ENCODE measurements around the gene DSP. TPM values are rescaled to one million over a fixed set of nuclear protein-coding genes. Genes with fewer than 3 reads are reported as not detected.

Gene DSP
- total RNA-seq, 1 experiment from 2014 or later, result 20.1 TPM

DNA sequence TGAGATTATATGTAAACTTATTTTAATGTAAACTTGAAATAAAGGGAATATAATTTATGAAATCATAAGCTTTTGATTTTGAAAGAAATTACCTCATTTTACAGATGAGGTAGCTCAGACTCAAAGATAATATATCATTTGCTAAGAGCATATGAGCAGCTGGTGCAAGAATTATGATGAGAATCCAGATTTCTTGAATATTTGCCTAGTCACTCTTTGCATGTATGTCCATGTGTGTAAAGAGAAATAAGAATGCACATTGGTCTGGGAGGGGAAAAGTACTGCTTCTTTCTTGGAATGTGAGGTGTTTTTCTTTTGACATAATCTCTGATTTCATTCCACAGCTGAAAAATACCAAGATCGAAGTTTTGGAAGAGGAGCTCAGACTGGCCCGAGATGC, 37.5 kb downstream of the DSP start:
- Histone ChIP-seq H3K27ac (ENCODE audit: low read length) (no peak overlapping the region), H3K9me3 (ENCODE audit: control insufficient read depth, insufficient read depth, low read depth, low read length) (no peaks in the 10 kb centered on the region), H3K27me3 (ENCODE audit: control insufficient read depth, insufficient read depth, low read length) (peaks cover 12% of the 10 kb centered on the region; the same call in 1 of the 2 replicates), H3K4me1 (ENCODE audit: control insufficient read depth, insufficient read depth, low read length) (no peaks in the 10 kb centered on the region), H3K4me3 (ENCODE audit: low read depth in 2 of 2, low read length in 2 of 2) (no peak overlapping the region), H3K36me3 (ENCODE audit: control insufficient read depth, insufficient read depth, low read length) (peaks cover 2% of the 10 kb centered on the region)
- ATAC-seq, result no peak
- intact Hi-C loops (cut with micrococcal nuclease; ENCODE audit: unreplicated experiment) (no loop called here), in situ Hi-C loops (cut with HindIII; ENCODE audit: low pct_unique_long_range_greater_than_20kb, low sequenced_read_pairs) (no loop called here)
- BruUV-seq (replicated peaks), result no TSS peak
- CTCF ChIA-PET, result interaction anchor here (0.5 kb wide), 1 partner anchor 40 kb away, joined by 3 read pairs; no protein-coding TSS in a partner anchor
- TF ChIP-seq TCF7L2 (IDR thresholded peaks at IDR 0.05; ENCODE audit: low read depth, low read length), result no peak
- no peak for TF ChIP-seq POLR2AphosphoS5 (IDR thresholded peaks at IDR 0.05; ENCODE audit: low read depth, low read length)
- TF ChIP-seq, protein P1, sequence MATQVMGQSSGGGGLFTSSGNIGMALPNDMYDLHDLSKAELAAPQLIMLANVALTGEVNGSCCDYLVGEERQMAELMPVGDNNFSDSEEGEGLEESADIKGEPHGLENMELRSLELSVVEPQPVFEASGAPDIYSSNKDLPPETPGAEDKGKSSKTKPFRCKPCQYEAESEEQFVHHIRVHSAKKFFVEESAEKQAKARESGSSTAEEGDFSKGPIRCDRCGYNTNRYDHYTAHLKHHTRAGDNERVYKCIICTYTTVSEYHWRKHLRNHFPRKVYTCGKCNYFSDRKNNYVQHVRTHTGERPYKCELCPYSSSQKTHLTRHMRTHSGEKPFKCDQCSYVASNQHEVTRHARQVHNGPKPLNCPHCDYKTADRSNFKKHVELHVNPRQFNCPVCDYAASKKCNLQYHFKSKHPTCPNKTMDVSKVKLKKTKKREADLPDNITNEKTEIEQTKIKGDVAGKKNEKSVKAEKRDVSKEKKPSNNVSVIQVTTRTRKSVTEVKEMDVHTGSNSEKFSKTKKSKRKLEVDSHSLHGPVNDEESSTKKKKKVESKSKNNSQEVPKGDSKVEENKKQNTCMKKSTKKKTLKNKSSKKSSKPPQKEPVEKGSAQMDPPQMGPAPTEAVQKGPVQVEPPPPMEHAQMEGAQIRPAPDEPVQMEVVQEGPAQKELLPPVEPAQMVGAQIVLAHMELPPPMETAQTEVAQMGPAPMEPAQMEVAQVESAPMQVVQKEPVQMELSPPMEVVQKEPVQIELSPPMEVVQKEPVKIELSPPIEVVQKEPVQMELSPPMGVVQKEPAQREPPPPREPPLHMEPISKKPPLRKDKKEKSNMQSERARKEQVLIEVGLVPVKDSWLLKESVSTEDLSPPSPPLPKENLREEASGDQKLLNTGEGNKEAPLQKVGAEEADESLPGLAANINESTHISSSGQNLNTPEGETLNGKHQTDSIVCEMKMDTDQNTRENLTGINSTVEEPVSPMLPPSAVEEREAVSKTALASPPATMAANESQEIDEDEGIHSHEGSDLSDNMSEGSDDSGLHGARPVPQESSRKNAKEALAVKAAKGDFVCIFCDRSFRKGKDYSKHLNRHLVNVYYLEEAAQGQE (IDR thresholded peaks at IDR 0.05; ENCODE audit: insufficient read depth in 1 of 2, low read depth in 2 of 2, low read length in 1 of 2), result no peak
- TF ChIP-seq, protein P2, sequence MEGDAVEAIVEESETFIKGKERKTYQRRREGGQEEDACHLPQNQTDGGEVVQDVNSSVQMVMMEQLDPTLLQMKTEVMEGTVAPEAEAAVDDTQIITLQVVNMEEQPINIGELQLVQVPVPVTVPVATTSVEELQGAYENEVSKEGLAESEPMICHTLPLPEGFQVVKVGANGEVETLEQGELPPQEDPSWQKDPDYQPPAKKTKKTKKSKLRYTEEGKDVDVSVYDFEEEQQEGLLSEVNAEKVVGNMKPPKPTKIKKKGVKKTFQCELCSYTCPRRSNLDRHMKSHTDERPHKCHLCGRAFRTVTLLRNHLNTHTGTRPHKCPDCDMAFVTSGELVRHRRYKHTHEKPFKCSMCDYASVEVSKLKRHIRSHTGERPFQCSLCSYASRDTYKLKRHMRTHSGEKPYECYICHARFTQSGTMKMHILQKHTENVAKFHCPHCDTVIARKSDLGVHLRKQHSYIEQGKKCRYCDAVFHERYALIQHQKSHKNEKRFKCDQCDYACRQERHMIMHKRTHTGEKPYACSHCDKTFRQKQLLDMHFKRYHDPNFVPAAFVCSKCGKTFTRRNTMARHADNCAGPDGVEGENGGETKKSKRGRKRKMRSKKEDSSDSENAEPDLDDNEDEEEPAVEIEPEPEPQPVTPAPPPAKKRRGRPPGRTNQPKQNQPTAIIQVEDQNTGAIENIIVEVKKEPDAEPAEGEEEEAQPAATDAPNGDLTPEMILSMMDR (IDR thresholded peaks at IDR 0.05), result no peak
- TF ChIP-seq SIN3A (IDR thresholded peaks at IDR 0.05; ENCODE audit: borderline replicate concordance, insufficient read depth, low read depth, low read length), result no peak
- DNase-seq (ENCODE audit: low read depth, low spot score), result no peak
- POLR2A ChIA-PET, result no interaction called here

DNA sequence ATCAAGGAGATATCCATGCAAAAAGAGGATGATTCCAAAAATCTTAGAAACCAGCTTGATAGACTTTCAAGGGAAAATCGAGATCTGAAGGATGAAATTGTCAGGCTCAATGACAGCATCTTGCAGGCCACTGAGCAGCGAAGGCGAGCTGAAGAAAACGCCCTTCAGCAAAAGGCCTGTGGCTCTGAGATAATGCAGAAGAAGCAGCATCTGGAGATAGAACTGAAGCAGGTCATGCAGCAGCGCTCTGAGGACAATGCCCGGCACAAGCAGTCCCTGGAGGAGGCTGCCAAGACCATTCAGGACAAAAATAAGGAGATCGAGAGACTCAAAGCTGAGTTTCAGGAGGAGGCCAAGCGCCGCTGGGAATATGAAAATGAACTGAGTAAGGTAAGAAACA, 38.4 kb downstream of the DSP start:
- TF ChIP-seq POLR2AphosphoS5 (IDR thresholded peaks at IDR 0.05; ENCODE audit: low read depth, low read length) (no peak), TCF7L2 (IDR thresholded peaks at IDR 0.05; ENCODE audit: low read depth, low read length) (no peak), SIN3A (IDR thresholded peaks at IDR 0.05; ENCODE audit: borderline replicate concordance, insufficient read depth, low read depth, low read length) (no peak)
- TF ChIP-seq, protein P1 (IDR thresholded peaks at IDR 0.05; ENCODE audit: insufficient read depth in 1 of 2, low read depth in 2 of 2, low read length in 1 of 2), result no peak
- TF ChIP-seq, protein P2 (IDR thresholded peaks at IDR 0.05), result no peak
- Histone ChIP-seq H3K36me3 (ENCODE audit: control insufficient read depth, insufficient read depth, low read length) (peaks cover 2% of the 10 kb centered on the region), H3K4me1 (ENCODE audit: control insufficient read depth, insufficient read depth, low read length) (no peaks in the 10 kb centered on the region), H3K4me3 (ENCODE audit: low read depth in 2 of 2, low read length in 2 of 2) (no peak overlapping the region), H3K27me3 (ENCODE audit: control insufficient read depth, insufficient read depth, low read length) (peaks cover 12% of the 10 kb centered on the region; the same call in 1 of the 2 replicates), H3K9me3 (ENCODE audit: control insufficient read depth, insufficient read depth, low read depth, low read length) (no peaks in the 10 kb centered on the region), H3K27ac (ENCODE audit: low read length) (no peak overlapping the region)
- ChIA-PET CTCF (no interaction called here), POLR2A (no interaction called here)
- ATAC-seq, result no peak
- in situ Hi-C loops (cut with HindIII; ENCODE audit: low pct_unique_long_range_greater_than_20kb, low sequenced_read_pairs), result no loop called here
- no TSS peak for BruUV-seq (replicated peaks)
- intact Hi-C loops (cut with micrococcal nuclease; ENCODE audit: unreplicated experiment), result no loop called here
- no peak for DNase-seq (ENCODE audit: low read depth, low spot score)

Data from Panc1 (cell line).